Testis (tissue), 3 donors: ENCODE results near the gene DENND10. TPM values are rescaled to one million over a fixed set of nuclear protein-coding genes. Genes with fewer than 3 reads are reported as not detected.
"Not testable (repeated sequence)": the region's sequence is repeated elsewhere in the genome, so short reads cannot be mapped to it uniquely, and the experiment has no call there.

ENCODE experiments used
- DNase-seq: peaks from one replicate; pipeline ENCODE4 v3.0.0-alpha.2; 2019
- H3K27ac ChIP-seq, 2 donors: fragments of 200-600 bp; sonication (generic); one replicate each; pipeline ENCODE4 v1.5.1; 2019
- H3K27me3 ChIP-seq: fragments of 200-600 bp; sonication (generic); one replicate; pipeline ENCODE4 v1.5.1; 2019
- H3K36me3 ChIP-seq: fragments of 200-600 bp; sonication (generic); one replicate; pipeline ENCODE4 v1.5.1; 2017; ENCODE audit warnings: low read depth; ENCODE audit errors: missing control alignments
- H3K4me1 ChIP-seq: fragments of 200-600 bp; sonication (generic); one replicate; pipeline ENCODE4 v1.5.1; 2019
- H3K4me3 ChIP-seq, 2 donors: fragments of 200-600 bp; sonication (generic); one replicate each; pipeline ENCODE4 v1.5.1; 2017 to 2019
- H3K9me3 ChIP-seq: fragments of 200-600 bp; sonication (generic); one replicate; pipeline ENCODE4 v1.5.1; 2017
- POLR2A ChIP-seq: fragments of 450-650 bp; IDR thresholded peaks from one replicate; pipeline ENCODE4 v1.6.1; 2017; ENCODE audit warnings: antibody characterized with exemption, mild to moderate bottlenecking, moderate library complexity
- WGBS, 2 donors: methylation state at CpG; one replicate each; pipeline ENCODE4 v1.1.5; 2018; 5-methylcytosine and 5-hydroxymethylcytosine counted together
- intact Hi-C: fragments of 100-400 bp; cut with DNase I; formaldehyde crosslinking; loops from one replicate; pipeline ENCODE4 v1.15.1; 2023; ENCODE audit warnings: low total_unique reads
- polyA plus RNA-seq: library from polyadenylated mRNA; stranded (reverse); fragments of 350-450 nt; fragmentation: Illumina TruSeq; extraction: RNeasy Lipid Tissue Mini Kit (QIAGEN cat#74804); gene quantifications from one replicate; pipeline ENCODE4 v1.2.3, GENCODE V29; 2014; ENCODE audit warnings: low read depth, low replicate concordance; ENCODE audit not compliant: insufficient read depth
- total RNA-seq, 2 donors: library from RNA; depleted of rRNA; stranded (reverse); fragments of >200 nt; gene quantifications; one replicate each; pipeline ENCODE4 v1.2.3, GENCODE V29; 2016
- TF ChIP-seq, protein P1 (sequence below), 3 experiments: fragments of 450-650 bp in 2 of 3; fragments of 200-600 bp in 1 of 3; sonication (generic) in 1 of 3; IDR thresholded peaks; one replicate each; pipeline ENCODE4 v1.5.1; 2016 to 2019; ENCODE audit warnings: antibody characterized with exemption in 3 of 3, mild to moderate bottlenecking in 2 of 3, moderate library complexity in 1 of 3

The DENND10 gene
- total and polyA plus RNA-seq, 3 donors from 2014 or later = 18.9 to 29.6 (median 27.3) TPM

DNA sequence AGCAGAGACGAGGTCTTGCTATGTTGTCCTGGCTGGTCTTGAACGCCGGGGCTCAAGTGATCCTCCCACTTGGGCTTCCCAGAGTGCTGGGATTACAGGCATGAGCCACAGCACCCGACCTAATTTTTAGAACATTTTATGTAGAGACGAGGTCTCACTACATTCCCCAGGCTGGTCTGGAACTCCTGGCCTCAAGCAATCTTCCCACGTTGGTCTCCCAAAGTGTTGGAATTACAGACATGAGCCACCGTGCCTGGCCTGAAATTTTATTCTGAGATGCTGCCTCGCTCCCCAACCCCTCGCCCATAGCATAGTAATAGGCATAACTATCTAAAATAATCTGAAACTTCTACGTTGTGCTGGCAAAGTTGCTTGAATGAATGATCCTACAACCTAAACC is 39.7 kb downstream of the DENND10 start:
- WGBS, 2 donors = 89 to 93% methylated on average over 10 of the region's 10 CpGs
- Histone ChIP-seq H3K27me3 (no peaks in the 10 kb centered on the region), H3K4me3 (no peak overlapping the region), H3K36me3 (no peaks in the 10 kb centered on the region), H3K4me1 (no peaks in the 10 kb centered on the region), H3K9me3 (no peaks in the 10 kb centered on the region), H3K27ac (no peak overlapping the region)
- TF ChIP-seq, protein P1, sequence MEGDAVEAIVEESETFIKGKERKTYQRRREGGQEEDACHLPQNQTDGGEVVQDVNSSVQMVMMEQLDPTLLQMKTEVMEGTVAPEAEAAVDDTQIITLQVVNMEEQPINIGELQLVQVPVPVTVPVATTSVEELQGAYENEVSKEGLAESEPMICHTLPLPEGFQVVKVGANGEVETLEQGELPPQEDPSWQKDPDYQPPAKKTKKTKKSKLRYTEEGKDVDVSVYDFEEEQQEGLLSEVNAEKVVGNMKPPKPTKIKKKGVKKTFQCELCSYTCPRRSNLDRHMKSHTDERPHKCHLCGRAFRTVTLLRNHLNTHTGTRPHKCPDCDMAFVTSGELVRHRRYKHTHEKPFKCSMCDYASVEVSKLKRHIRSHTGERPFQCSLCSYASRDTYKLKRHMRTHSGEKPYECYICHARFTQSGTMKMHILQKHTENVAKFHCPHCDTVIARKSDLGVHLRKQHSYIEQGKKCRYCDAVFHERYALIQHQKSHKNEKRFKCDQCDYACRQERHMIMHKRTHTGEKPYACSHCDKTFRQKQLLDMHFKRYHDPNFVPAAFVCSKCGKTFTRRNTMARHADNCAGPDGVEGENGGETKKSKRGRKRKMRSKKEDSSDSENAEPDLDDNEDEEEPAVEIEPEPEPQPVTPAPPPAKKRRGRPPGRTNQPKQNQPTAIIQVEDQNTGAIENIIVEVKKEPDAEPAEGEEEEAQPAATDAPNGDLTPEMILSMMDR (IDR thresholded peaks at IDR 0.05) = no peak
- TF ChIP-seq POLR2A = no peak
- DNase-seq = no peak
- intact Hi-C loops = no loop called here

DNA sequence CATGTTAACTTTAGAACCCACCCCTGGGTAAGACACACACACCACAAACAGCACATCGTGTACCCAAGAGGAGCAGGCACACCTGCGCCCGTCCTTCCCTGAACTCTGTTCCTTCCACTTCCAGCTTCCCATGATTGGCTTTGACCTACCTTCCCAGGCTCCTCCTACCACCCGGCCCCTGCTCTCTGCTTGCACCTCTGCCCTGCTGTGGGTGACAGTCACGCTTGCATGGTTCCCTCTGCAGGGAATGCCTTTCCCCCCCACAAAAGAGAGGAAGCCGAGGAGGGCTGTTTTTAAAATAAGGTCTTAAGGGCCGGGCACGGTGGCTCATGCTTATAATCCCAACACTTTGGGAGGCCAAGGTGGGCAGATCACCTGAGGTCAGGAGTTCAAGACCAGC is 45.2 kb downstream of the DENND10 start:
- 95 to 96% methylated on average over 8 of the region's 8 CpGs for WGBS, 2 donors

DNA sequence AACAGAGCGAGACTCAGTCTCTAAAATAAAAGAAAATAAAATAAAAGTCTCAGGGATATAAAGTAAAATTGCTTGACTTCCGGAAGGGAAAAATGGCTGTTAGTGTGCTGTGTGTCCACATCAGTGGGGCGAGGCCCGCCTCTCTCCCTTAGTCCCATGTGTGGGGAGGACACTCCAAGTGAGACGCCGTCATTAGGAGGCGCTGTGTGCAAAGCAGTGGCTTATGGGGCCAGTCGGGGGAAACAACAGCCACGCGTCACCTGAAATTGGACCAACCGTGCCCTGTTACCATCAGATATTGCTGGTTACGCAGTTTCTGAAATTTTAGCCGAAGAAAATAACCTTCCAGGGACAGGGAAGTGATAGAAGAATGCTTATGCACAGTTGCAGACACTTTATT is 45.8 kb downstream of the DENND10 start:
- no peak for DNase-seq
- 85 to 89% methylated on average over 13 of the region's 13 CpGs for WGBS, 2 donors
- intact Hi-C loops = no loop called here
- Histone ChIP-seq H3K36me3 (no peaks in the 10 kb centered on the region), H3K4me1 (no peaks in the 10 kb centered on the region), H3K27ac (no peak overlapping the region), H3K9me3 (no peaks in the 10 kb centered on the region), H3K27me3 (no peaks in the 10 kb centered on the region), H3K4me3 (no peak overlapping the region)
- TF ChIP-seq, protein P1 (IDR thresholded peaks at IDR 0.05) = no peak
- TF ChIP-seq POLR2A = no peak

More for the DNA sequence above, 45.2 kb downstream of the DENND10 start:
- TF ChIP-seq, protein P1 (IDR thresholded peaks at IDR 0.05) = no peak
- no peak for TF ChIP-seq POLR2A
- Histone ChIP-seq H3K36me3 (no peaks in the 10 kb centered on the region), H3K27me3 (no peaks in the 10 kb centered on the region), H3K9me3 (no peaks in the 10 kb centered on the region), H3K4me1 (no peaks in the 10 kb centered on the region), H3K27ac (no peak overlapping the region), H3K4me3 (no peak overlapping the region)
- DNase-seq = no peak
- intact Hi-C loops = no loop called here

DNA sequence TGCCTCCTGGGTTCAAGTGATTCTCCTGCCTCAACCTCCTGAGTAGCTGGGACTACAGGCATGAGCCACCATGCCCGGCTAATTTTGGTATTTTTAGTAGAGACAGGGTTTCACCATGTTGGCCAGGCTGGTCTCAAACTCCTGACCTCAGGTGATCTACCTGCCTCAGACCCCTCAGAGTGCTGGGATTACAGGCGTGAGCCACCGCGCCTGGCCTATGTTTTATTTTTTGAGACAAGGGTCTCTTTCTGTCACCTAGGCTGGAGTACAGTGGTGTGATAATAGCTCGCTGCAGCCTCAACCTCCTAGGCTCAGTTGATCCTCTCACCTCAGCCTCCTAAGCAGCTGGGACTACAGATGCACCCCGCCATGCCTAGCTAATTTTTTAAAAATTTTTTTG is 47.7 kb downstream of the DENND10 start:
- H3K4me3 ChIP-seq, H3K27ac ChIP-seq, H3K4me1 ChIP-seq, H3K36me3 ChIP-seq, H3K27me3 ChIP-seq, H3K9me3 ChIP-seq, DNase-seq, intact Hi-C loops: not testable (repeated sequence)
- WGBS, 2 donors = 94 to 95% methylated on average over 6 of the region's 6 CpGs

DNA sequence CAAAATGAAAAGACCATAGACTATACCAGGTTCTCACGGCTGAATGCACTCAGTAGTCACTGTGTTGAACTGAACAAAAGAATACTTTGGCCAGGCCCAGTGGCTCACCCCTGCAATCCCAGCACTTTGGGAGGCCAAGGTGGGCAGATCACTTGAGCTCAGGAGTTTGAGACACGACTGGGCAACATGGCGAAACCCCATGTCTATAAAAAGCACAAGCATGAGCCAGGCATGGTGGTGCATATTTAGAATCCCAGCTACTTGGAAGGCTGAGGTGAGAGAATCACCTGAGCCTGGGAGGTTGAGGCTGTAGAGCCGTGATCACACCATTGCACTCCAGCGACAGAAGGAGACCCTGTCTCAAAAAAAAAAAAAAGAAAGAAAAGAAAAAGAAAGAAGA is 49.1 kb downstream of the DENND10 start:
- Histone ChIP-seq H3K36me3 (no peaks in the 10 kb centered on the region), H3K4me3 (no peak overlapping the region), H3K4me1 (no peaks in the 10 kb centered on the region), H3K9me3 (no peaks in the 10 kb centered on the region), H3K27me3 (no peaks in the 10 kb centered on the region), H3K27ac (no peak overlapping the region)
- intact Hi-C loops = no loop called here
- WGBS, 2 donors = 95 to 97% methylated on average over 5 of the region's 5 CpGs
- no peak for TF ChIP-seq POLR2A
- TF ChIP-seq, protein P1 (IDR thresholded peaks at IDR 0.05) = no peak
- DNase-seq = no peak
